CD4-positive, alpha-beta memory T cell (primary cell): ENCODE measurements around the gene FBN2. TPM values are rescaled to one million over a fixed set of nuclear protein-coding genes. Genes with fewer than 3 reads are reported as not detected.

Source experiments
- CTCF ChIA-PET: fragments of 350-600 bp; sonication (Branson Sonifier 250); formaldehyde crosslinking; loops from one replicate; lab custom pipeline; 2021; ENCODE audit warnings: inconsistent platforms; ENCODE audit not compliant: partially characterized antibody; lab: Charles Lee
- POLR2A ChIA-PET: fragments of 350-600 bp; sonication (Branson Sonifier 250); formaldehyde crosslinking; loops from one replicate; lab custom pipeline; 2021; ENCODE audit not compliant: partially characterized antibody; lab: Charles Lee
- DNase-seq, 5 donors: peaks; one replicate each; pipeline versions ENCODE4 v3.0.0 to v3.0.0-alpha.2; 2020 to 2022; ENCODE audit warnings: mixed read lengths in 1 of 5
- H3K27ac ChIP-seq: one replicate; pipeline ENCODE4 v1.7.0; 2013; ENCODE audit warnings: low read depth, low read length
- H3K27me3 ChIP-seq: 2 replicates; pipeline ENCODE4 v1.7.0; 2013; ENCODE audit warnings: mild to moderate bottlenecking, low read length, moderate library complexity; ENCODE audit not compliant: insufficient read depth
- H3K36me3 ChIP-seq: 2 replicates; pipeline ENCODE4 v1.7.0; 2013; ENCODE audit warnings: mild to moderate bottlenecking, low read length, moderate library complexity; ENCODE audit not compliant: insufficient read depth
- H3K4me1 ChIP-seq: 2 replicates; pipeline ENCODE4 v1.7.0; 2013; ENCODE audit warnings: mild to moderate bottlenecking, low read length, moderate library complexity; ENCODE audit not compliant: insufficient read depth
- H3K4me3 ChIP-seq, 2 donors: one replicate each; pipeline ENCODE4 v1.7.0; 2013; ENCODE audit warnings: low read length in 2 of 2, mild to moderate bottlenecking in 1 of 2
- H3K9me3 ChIP-seq, 2 donors: one replicate each; pipeline ENCODE4 v1.7.0; 2013; ENCODE audit warnings: low read length in 2 of 2, control low read depth in 1 of 2; ENCODE audit not compliant: control insufficient read depth in 1 of 2
- H3K27ac Mint-ChIP-seq, 7 donors: one replicate each; pipeline ENCODE4 v1.8.0; 2020 to 2021; ENCODE audit warnings: mixed read lengths in 7 of 7, mild to moderate bottlenecking in 6 of 7, inconsistent platforms in 3 of 7, moderate library complexity in 3 of 7
- H3K27me3 Mint-ChIP-seq, 2 donors: one replicate each; pipeline ENCODE4 v1.8.0; 2020 to 2021; ENCODE audit warnings: mixed read lengths in 2 of 2
- H3K36me3 Mint-ChIP-seq, 2 donors: one replicate each; pipeline ENCODE4 v1.8.0; 2020 to 2021; ENCODE audit warnings: mixed read lengths in 2 of 2, inconsistent platforms in 1 of 2, mild to moderate bottlenecking in 1 of 2
- H3K4me1 Mint-ChIP-seq, 4 donors: one replicate each; pipeline ENCODE4 v1.8.0; 2020 to 2021; ENCODE audit warnings: mixed read lengths in 4 of 4, mild to moderate bottlenecking in 1 of 4
- H3K4me3 Mint-ChIP-seq, 8 donors: one replicate each; pipeline ENCODE4 v1.8.0; 2020 to 2021; ENCODE audit warnings: mixed read lengths in 8 of 8, mild to moderate bottlenecking in 7 of 8, moderate library complexity in 6 of 8, inconsistent platforms in 3 of 8
- H3K9me3 Mint-ChIP-seq, 8 donors: one replicate each; pipeline ENCODE4 v1.8.0; 2020 to 2021; ENCODE audit warnings: mixed read lengths in 8 of 8, mild to moderate bottlenecking in 5 of 8, inconsistent platforms in 3 of 8, moderate library complexity in 1 of 8
- intact Hi-C: fragments of 100-400 bp; cut with micrococcal nuclease; formaldehyde crosslinking; loops from one replicate; pipeline ENCODE4 v1.15.1; 2023
- polyA plus RNA-seq, 2 donors: library from polyadenylated mRNA; unstranded; fragments of 300-500 nt; fragmentation: Illumina TruSeq; gene quantifications; one replicate each; pipeline ENCODE4 v1.2.3, GENCODE V29; 2021
- total RNA-seq, 2 experiments: library from RNA; stranded (reverse); gene quantifications; one replicate each; pipeline ENCODE4 v1.2.3, GENCODE V29; 2021

FBN2 gene
- total and polyA plus RNA-seq, 4 experiments from 2014 or later: 0.15 to 0.30 TPM; not detected in 2

DNA sequence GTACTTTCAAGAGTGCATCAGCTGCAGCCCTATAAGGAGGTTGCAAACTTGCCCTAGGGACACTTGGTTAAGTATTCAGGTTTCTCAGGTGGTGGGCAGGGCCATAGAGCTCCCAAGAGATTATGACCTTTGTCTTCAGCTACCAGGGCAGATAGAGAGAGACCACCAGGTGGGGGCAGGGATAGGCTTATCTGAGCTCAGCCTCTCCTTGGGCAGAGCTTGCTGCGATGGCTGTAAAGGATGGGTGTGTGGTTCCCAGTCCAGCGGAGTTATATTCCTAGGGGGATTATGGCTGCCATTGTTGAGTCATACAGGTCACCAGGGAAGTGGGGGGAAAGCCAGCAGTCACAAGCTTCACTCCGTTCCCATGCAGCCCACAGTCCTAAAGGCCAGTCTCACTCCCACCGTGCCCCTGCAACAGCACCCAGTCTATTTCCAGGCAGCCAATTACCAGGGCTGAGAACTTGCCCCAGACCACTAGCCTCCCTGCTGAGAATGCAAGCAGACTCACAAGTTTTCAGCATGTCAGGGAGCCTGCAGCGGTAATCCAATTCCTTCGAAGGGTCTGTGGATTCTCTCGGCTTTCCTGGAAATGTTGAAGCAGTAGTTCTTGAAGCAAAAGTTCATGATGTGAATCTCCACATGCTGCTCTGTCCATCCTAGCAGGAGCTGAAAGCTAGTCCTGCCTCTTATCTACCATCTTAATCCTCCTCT is 303.0 kb downstream of the FBN2 start:
- intact Hi-C loops: no loop called here
- H3K27me3 Mint-ChIP-seq: peaks cover 9 to 13% of the 10 kb centered on the region in 2 donors
- H3K4me3 ChIP-seq: no peak overlapping the region
- CTCF ChIA-PET: interaction anchor here (1.2 kb wide), 1 partner anchor 391 kb away, joined by 3 read pairs; no protein-coding TSS in a partner anchor
- H3K4me1 Mint-ChIP-seq: no peaks in the 10 kb centered on the region
- DNase-seq: no peak
- H3K27ac ChIP-seq: no peak overlapping the region
- H3K4me1 ChIP-seq: no peaks in the 10 kb centered on the region
- H3K27ac Mint-ChIP-seq: no peak overlapping the region
- POLR2A ChIA-PET: no interaction called here
- no peaks in the 10 kb centered on the region for H3K36me3 ChIP-seq
- H3K27me3 ChIP-seq: no peaks in the 10 kb centered on the region
- H3K4me3 Mint-ChIP-seq: no peak overlapping the region
- H3K9me3 ChIP-seq: no peaks in the 10 kb centered on the region
- peaks cover 0 to 4% (median 0%) of the 10 kb centered on the region in 8 donors for H3K9me3 Mint-ChIP-seq
- H3K36me3 Mint-ChIP-seq: no peaks in the 10 kb centered on the region

DNA sequence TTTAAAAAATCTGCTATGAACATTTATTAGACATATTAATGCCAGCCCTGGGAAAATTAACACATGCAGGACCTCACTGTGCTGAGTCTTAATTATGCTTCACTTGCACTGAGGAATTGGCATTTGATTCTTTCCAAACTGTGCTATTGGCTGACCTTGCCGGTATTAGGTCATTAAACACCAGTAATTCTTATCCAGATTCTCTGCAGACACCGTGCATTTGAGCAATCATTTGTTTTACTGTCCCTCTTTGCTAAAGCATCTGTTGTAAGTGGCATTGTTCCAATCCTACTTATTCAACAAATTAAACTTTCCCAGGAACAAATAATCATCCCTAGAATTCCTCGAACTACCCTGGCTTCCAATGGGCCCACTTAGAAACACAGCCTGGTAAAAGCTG is 309.5 kb downstream of the FBN2 start:
- ChIA-PET POLR2A (no interaction called here), CTCF (no interaction called here)
- H3K36me3 ChIP-seq: no peaks in the 10 kb centered on the region
- no peak overlapping the region for H3K4me3 ChIP-seq
- DNase-seq: no peak
- peaks cover 0 to 3% (median 0%) of the 10 kb centered on the region in 8 donors for H3K9me3 Mint-ChIP-seq
- H3K36me3 Mint-ChIP-seq: no peaks in the 10 kb centered on the region
- H3K4me3 Mint-ChIP-seq: no peak overlapping the region
- intact Hi-C loops: no loop called here
- no peak overlapping the region for H3K27ac ChIP-seq
- H3K4me1 ChIP-seq: no peaks in the 10 kb centered on the region
- H3K27me3 ChIP-seq: no peaks in the 10 kb centered on the region
- no peaks in the 10 kb centered on the region for H3K4me1 Mint-ChIP-seq
- peaks cover 0 to 3% of the 10 kb centered on the region in 2 donors for H3K27me3 Mint-ChIP-seq
- no peaks in the 10 kb centered on the region for H3K9me3 ChIP-seq
- no peak overlapping the region for H3K27ac Mint-ChIP-seq

DNA sequence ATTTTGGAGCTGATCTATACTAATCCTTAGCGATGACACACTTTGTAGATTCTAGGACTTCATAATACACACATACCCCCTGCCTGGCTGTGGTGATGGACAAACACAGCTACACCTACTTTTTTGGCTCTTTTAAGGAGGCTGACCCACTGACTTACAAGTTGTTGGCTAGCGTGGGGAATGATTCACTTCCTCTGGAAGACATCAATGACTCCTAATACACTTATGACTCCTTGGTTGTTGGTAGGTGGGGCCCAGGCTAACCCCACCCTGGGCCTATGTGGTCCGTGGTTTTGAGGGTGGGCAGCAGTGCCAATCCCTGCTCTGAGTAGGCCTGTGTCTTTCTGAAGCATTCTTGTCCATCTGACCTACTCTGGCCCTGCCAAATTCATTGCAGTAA is 310.0 kb downstream of the FBN2 start:
- Mint-ChIP-seq H3K9me3 (peaks cover 0 to 3% (median 0%) of the 10 kb centered on the region in 8 donors), H3K4me1 (no peaks in the 10 kb centered on the region), H3K4me3 (no peak overlapping the region), H3K36me3 (no peaks in the 10 kb centered on the region), H3K27me3 (peaks cover 2 to 3% of the 10 kb centered on the region in 2 donors), H3K27ac (no peak overlapping the region)
- Histone ChIP-seq H3K9me3 (no peaks in the 10 kb centered on the region), H3K4me3 (no peak overlapping the region), H3K27ac (no peak overlapping the region), H3K27me3 (no peaks in the 10 kb centered on the region), H3K4me1 (no peaks in the 10 kb centered on the region), H3K36me3 (no peaks in the 10 kb centered on the region)
- CTCF ChIA-PET: no interaction called here
- DNase-seq: no peak
- intact Hi-C loops: no loop called here
- POLR2A ChIA-PET: no interaction called here

DNA sequence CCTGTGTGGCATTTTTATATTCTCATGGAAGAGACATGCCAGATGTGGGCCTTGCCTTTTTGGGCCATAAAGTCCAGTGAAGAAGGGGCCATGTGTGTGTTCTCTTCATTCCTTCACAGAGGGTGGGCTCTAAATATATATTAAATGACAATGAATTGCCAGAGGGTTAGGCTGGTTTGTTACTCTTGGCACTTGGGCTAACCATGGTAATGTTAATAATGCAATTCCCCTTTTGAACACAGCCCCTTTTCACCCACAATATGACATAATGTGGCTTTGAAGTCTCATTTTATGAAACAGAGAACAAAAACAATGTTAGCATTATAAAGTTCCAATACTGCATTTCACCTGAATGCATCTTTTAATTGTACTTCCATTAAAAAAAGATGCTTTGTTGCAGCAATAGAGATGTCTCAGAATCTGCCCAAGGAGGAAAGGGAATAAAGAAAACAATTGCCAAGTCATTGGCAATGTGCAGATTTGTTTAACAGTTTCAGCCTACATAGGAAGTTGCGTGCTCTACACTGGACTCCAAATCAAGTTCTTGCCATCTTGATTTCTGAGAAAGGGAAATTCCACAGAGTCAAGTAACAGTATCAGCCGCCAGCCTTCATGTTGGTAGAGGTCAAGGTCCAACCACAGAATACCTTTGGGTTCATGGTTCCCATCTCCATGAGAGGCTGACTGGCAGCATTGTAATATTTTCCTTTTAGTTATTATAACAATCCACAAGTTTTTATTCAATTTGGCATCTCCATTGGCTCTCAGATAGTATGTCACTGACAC is 312.6 kb downstream of the FBN2 start:
- ChIA-PET POLR2A (no interaction called here), CTCF (no interaction called here)
- no peaks in the 10 kb centered on the region for H3K9me3 Mint-ChIP-seq
- no peaks in the 10 kb centered on the region for H3K4me1 Mint-ChIP-seq
- no peaks in the 10 kb centered on the region for H3K36me3 Mint-ChIP-seq
- Histone ChIP-seq H3K4me3 (no peak overlapping the region), H3K27me3 (no peaks in the 10 kb centered on the region), H3K36me3 (no peaks in the 10 kb centered on the region), H3K27ac (no peak overlapping the region), H3K4me1 (no peaks in the 10 kb centered on the region), H3K9me3 (no peaks in the 10 kb centered on the region)
- peaks cover 3 to 4% of the 10 kb centered on the region in 2 donors for H3K27me3 Mint-ChIP-seq
- intact Hi-C loops: no loop called here
- DNase-seq: no peak
- H3K27ac Mint-ChIP-seq: no peak overlapping the region
- no peak overlapping the region for H3K4me3 Mint-ChIP-seq

DNA sequence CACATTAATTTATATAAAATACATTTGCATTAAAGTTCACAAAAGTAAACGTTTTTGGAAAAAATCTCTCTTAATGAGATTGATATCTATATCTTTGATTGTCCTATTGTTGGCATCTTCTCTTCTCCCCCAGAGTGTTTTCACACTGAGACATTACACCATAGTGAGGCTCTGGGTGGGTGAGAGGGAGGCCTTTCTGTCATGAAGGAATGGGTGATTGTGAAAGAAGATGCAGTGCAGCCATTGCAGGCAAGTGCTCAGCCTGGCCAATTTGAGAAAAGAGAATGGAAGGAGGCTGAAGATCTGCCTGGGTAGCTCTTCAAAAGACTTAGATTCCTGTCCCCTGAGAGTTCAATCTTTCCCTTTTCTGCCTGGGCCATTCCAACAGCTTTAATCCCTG is 313.7 kb downstream of the FBN2 start:
- no peak overlapping the region for H3K4me3 Mint-ChIP-seq
- H3K9me3 Mint-ChIP-seq: no peaks in the 10 kb centered on the region
- Histone ChIP-seq H3K36me3 (no peaks in the 10 kb centered on the region), H3K27ac (no peak overlapping the region), H3K9me3 (no peaks in the 10 kb centered on the region), H3K4me3 (no peak overlapping the region), H3K27me3 (no peaks in the 10 kb centered on the region), H3K4me1 (no peaks in the 10 kb centered on the region)
- intact Hi-C loops: no loop called here
- H3K4me1 Mint-ChIP-seq: no peaks in the 10 kb centered on the region
- no peaks in the 10 kb centered on the region for H3K36me3 Mint-ChIP-seq
- DNase-seq: no peak
- ChIA-PET POLR2A (no interaction called here), CTCF (no interaction called here)
- no peak overlapping the region for H3K27ac Mint-ChIP-seq
- H3K27me3 Mint-ChIP-seq: peaks cover 3 to 6% of the 10 kb centered on the region in 2 donors

DNA sequence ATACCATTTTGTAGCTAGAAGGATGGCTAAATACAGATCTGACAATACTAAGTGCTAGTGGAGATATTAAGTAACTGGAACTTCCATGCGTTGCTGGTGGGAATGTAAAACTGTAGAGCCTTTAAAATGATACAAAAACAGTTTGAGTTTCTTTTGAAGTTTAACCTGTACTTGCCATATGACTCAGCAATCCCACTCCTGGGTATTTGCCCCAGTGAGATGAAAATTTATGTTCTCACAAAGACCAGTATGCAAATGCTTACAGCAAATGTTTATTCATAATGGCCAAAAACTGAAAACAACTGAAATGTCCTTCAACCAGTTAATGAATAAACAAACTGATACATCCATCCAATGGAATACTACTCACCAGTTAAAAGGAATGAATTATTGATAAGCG is 317.2 kb downstream of the FBN2 start:
- H3K27me3 Mint-ChIP-seq: peaks cover 3 to 8% of the 10 kb centered on the region in 2 donors

DNA sequence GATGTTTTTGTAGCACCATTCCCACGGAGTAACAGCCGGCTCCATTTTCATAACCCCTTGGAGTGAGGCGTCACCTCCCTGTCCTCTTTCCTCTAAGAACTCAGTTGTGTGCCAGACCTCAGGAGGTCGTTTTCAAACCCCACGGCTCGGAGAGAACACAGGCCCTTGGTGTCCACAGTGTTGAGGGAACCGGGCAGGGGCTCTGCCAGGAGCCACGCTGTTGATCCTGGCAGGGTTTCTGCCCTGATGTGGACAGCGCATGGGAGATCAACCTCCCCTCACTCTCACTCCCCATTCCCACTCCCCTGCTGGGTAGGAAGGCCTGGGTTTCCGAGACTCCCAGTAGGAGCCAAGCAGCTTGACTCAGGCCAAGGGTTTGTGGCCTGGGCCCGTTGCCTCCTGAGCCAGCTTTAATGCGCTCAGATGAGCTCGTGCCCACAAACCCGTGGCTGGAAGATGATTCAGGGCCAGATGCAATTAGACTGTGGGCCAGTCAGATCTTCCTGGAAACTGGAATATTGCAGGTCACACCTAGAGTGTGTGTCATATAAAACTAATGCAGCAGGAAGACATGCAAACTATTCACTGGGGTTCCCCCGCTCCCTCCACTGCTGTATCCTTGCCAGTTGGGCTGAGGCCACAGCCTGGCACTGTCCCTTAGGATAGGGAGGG is 321.0 kb downstream of the FBN2 start:
- H3K27me3 Mint-ChIP-seq: peaks cover 0 to 5% of the 10 kb centered on the region in 2 donors
- no peaks in the 10 kb centered on the region for H3K27me3 ChIP-seq
- H3K4me1 ChIP-seq: no peaks in the 10 kb centered on the region
- H3K9me3 Mint-ChIP-seq: peaks cover 0 to 2% (median 0%) of the 10 kb centered on the region in 8 donors
- H3K36me3 Mint-ChIP-seq: no peaks in the 10 kb centered on the region
- H3K27ac ChIP-seq: no peak overlapping the region
- CTCF ChIA-PET: no interaction called here
- no peak overlapping the region for H3K4me3 ChIP-seq
- H3K4me3 Mint-ChIP-seq: no peak overlapping the region
- DNase-seq: no peak
- no peaks in the 10 kb centered on the region for H3K36me3 ChIP-seq
- intact Hi-C loops: no loop called here
- POLR2A ChIA-PET: no interaction called here
- no peaks in the 10 kb centered on the region for H3K9me3 ChIP-seq
- H3K4me1 Mint-ChIP-seq: peaks cover 0 to 4% (median 1%) of the 10 kb centered on the region in 4 donors
- H3K27ac Mint-ChIP-seq: no peak overlapping the region

More for the DNA sequence above, 317.2 kb downstream of the FBN2 start:
- DNase-seq: no peak
- Histone ChIP-seq H3K4me1 (no peaks in the 10 kb centered on the region), H3K27me3 (no peaks in the 10 kb centered on the region), H3K27ac (no peak overlapping the region), H3K36me3 (no peaks in the 10 kb centered on the region), H3K9me3 (no peaks in the 10 kb centered on the region), H3K4me3 (no peak overlapping the region)
- Mint-ChIP-seq H3K4me3 (no peak overlapping the region), H3K4me1 (no peaks in the 10 kb centered on the region), H3K9me3 (no peaks in the 10 kb centered on the region), H3K27ac (no peak overlapping the region), H3K36me3 (no peaks in the 10 kb centered on the region)
- ChIA-PET POLR2A (no interaction called here), CTCF (no interaction called here)
- intact Hi-C loops: no loop called here
